ENCODE results near the gene HARBI1. TPM values are rescaled to one million over a fixed set of nuclear protein-coding genes. Genes with fewer than 3 reads are reported as not detected.

The HARBI1 gene
- total and polyA plus RNA-seq, 9 donors: 1.3 to 4.9 (median 2.5) TPM

- H3K4me1 ChIP-seq (ENCODE audit: insufficient read depth): peaks cover 3% of the 10 kb centered on the region
Observed at GRCh38 chr11:46562527-46562926, 54.5 kb downstream of the HARBI1 start.

GRCh38 chr11:46560300-46560991 is 56.6 kb downstream of the HARBI1 start:
- intact Hi-C loops (cut with DNase I): no loop called here
- peak overlapping the region; percentile 43 to 71 for H3K27ac ChIP-seq
- peak overlapping the region; percentile 17 for H3K4me3 ChIP-seq
- no peaks in the 10 kb centered on the region for H3K27me3 ChIP-seq
- H3K9me3 ChIP-seq: no peaks in the 10 kb centered on the region
- H3K4me1 ChIP-seq (ENCODE audit: insufficient read depth): peaks cover 3% of the 10 kb centered on the region
- TF ChIP-seq POLR2A (IDR thresholded peaks at IDR 0.05) (no peak), EP300 (IDR thresholded peaks at IDR 0.05) (no peak)
- no peak for DNase-seq
- H3K36me3 ChIP-seq: no peaks in the 10 kb centered on the region
- 0 to 2% (median 1%) methylated on average over 6 of the region's 6 CpGs for WGBS, 3 donors

More at GRCh38 chr11:46562527-46562926, 54.5 kb downstream of the HARBI1 start:
- Histone ChIP-seq H3K27me3 (no peaks in the 10 kb centered on the region), H3K27ac (no peak overlapping the region), H3K36me3 (no peaks in the 10 kb centered on the region), H3K4me3 (no peak overlapping the region), H3K9me3 (no peaks in the 10 kb centered on the region)
- WGBS, 3 donors: 95 to 97% (median 96%) methylated on average over 5 of the region's 5 CpGs
- DNase-seq: no peak
- intact Hi-C loops (cut with DNase I): no loop called here
- TF ChIP-seq CTCF (IDR thresholded peaks at IDR 0.05) (no peak), EP300 (IDR thresholded peaks at IDR 0.05) (no peak), POLR2A (IDR thresholded peaks at IDR 0.05) (no peak)

GRCh38 chr11:46559815-46560214 is 57.2 kb downstream of the HARBI1 start:
- Histone ChIP-seq H3K4me3 (no peak overlapping the region), H3K9me3 (no peaks in the 10 kb centered on the region), H3K27me3 (no peaks in the 10 kb centered on the region), H3K36me3 (no peaks in the 10 kb centered on the region), H3K27ac (peak overlapping the region in 1 of 2 donors; percentile 71), H3K4me1 (ENCODE audit: insufficient read depth) (peaks cover 5% of the 10 kb centered on the region)
- intact Hi-C loops (cut with DNase I): no loop called here
- WGBS, 3 donors: 51 to 67% (median 60%) methylated on average over 1 of the region's 1 CpG
- DNase-seq: no peak
- no peak for TF ChIP-seq CTCF (IDR thresholded peaks at IDR 0.05)

GRCh38 chr11:46557684-46558151 is 59.3 kb downstream of the HARBI1 start:
- intact Hi-C loops (cut with DNase I): no loop called here
- no peaks in the 10 kb centered on the region for H3K36me3 ChIP-seq
- H3K27me3 ChIP-seq: no peaks in the 10 kb centered on the region
- no peak overlapping the region for H3K4me3 ChIP-seq
- DNase-seq: no peak
- TF ChIP-seq EP300 (IDR thresholded peaks at IDR 0.05) (no peak), CTCF (IDR thresholded peaks at IDR 0.05) (no peak), POLR2A (IDR thresholded peaks at IDR 0.05) (no peak)
- H3K4me1 ChIP-seq (ENCODE audit: insufficient read depth): peaks cover 12% of the 10 kb centered on the region
- whole genome bisulfite sequencing, 3 donors: 73 to 80% (median 79%) methylated on average over 7 of the region's 7 CpGs
- no peak overlapping the region for H3K27ac ChIP-seq
- H3K9me3 ChIP-seq: no peaks in the 10 kb centered on the region
